Gastrocnemius medialis (tissue), 4 donors: ENCODE measurements around the gene REC8.

Experiments used
- POLR2A ChIP-seq, 2 donors: fragments of 450-650 bp; IDR thresholded peaks; one replicate each; pipeline ENCODE4 v1.6.1; 2017; ENCODE audit warnings: antibody characterized with exemption in 2 of 2, mild to moderate bottlenecking in 2 of 2, moderate library complexity in 2 of 2
- TF ChIP-seq, protein P1 (sequence below), 5 experiments: fragments of 450-650 bp in 3 of 5; fragments of 200-600 bp in 2 of 5; sonication (generic) in 2 of 5; IDR thresholded peaks in 4 of 5; conservative IDR thresholded peaks in 1 of 5; 1 replicate in 4 of 5; 2 replicates in 1 of 5; pipeline ENCODE4 v1.5.1; 2016 to 2019; ENCODE audit warnings: antibody characterized with exemption in 5 of 5, mild to moderate bottlenecking in 3 of 5, moderate library complexity in 3 of 5

DNA sequence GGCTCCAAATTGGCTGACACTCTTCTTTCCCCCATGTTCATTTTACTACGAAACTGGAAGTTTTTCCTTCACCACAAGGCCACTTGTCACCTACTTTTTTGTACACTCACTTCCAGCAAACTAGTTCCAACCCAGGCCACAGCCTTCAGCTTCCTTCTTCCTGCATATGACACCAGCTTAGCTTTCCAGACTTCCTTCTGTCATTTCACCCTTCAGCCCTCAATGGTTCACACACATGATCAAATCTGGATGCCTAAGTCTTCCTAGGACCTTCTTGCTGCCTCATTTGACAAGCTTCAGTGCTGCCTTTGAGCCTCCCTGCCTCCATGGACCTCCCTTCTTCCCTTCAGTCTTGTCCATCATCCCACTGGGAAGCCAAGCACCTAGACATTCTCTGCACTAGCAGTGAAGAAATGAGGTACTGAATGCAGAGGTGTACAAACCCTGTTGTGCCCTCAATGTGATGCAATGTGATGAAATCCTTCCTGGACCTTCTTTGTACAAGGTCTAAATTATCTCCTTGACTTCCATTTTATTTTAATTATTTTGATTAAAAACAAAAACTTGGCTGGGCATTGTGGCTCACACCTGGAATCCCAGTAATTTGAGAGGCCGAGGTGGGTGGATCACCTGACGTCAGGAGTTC, 4.3 kb upstream of the REC8 start:
- TF ChIP-seq, protein P1, sequence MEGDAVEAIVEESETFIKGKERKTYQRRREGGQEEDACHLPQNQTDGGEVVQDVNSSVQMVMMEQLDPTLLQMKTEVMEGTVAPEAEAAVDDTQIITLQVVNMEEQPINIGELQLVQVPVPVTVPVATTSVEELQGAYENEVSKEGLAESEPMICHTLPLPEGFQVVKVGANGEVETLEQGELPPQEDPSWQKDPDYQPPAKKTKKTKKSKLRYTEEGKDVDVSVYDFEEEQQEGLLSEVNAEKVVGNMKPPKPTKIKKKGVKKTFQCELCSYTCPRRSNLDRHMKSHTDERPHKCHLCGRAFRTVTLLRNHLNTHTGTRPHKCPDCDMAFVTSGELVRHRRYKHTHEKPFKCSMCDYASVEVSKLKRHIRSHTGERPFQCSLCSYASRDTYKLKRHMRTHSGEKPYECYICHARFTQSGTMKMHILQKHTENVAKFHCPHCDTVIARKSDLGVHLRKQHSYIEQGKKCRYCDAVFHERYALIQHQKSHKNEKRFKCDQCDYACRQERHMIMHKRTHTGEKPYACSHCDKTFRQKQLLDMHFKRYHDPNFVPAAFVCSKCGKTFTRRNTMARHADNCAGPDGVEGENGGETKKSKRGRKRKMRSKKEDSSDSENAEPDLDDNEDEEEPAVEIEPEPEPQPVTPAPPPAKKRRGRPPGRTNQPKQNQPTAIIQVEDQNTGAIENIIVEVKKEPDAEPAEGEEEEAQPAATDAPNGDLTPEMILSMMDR (IDR thresholded peaks at IDR 0.05 in 4 of 5, conservative IDR thresholded peaks at IDR 0.05 in 1 of 5), result no peak
- TF ChIP-seq POLR2A (IDR thresholded peaks at IDR 0.05), result no peak
